Globus pallidus (tissue), 1 donor: ENCODE data around the gene ZFYVE1.

ENCODE experiments used
- DNase-seq: peaks from one replicate; pipeline ENCODE4 v3.0.0-alpha.2; 2015; ENCODE audit warnings: low spot score

ZFYVE1 gene

GRCh38 chr14:72921396-72921795 lies 105.5 kb downstream of the ZFYVE1 start:
- no peak for DNase-seq

- no peak for DNase-seq
Observed at GRCh38 chr14:72920008-72920407, 106.9 kb downstream of the ZFYVE1 start.
